H9 (cell line): ENCODE measurements around the gene LDHD. TPM values are rescaled to one million over a fixed set of nuclear protein-coding genes. Genes with fewer than 3 reads are reported as not detected.

Source experiments
- DNase-seq: peaks from one replicate; pipeline ENCODE4 v3.0.0-alpha.2; 2017
- H2AFZ ChIP-seq: one replicate; pipeline ENCODE4 v1.6.1; 2013; ENCODE audit warnings: mild to moderate bottlenecking, low read length, control low read depth, moderate library complexity
- H2AK5ac ChIP-seq: 2 replicates; pipeline ENCODE4 v1.6.1; 2013; ENCODE audit warnings: low read length, control low read depth, mixed read lengths; ENCODE audit not compliant: insufficient read length
- H2BK120ac ChIP-seq: one replicate; pipeline ENCODE4 v1.6.1; 2013; ENCODE audit warnings: low read depth, mild to moderate bottlenecking, low read length, control low read depth, inconsistent platforms; ENCODE audit not compliant: poor library complexity, severe bottlenecking
- H2BK12ac ChIP-seq: 2 replicates; pipeline ENCODE4 v1.6.1; 2013; ENCODE audit warnings: low read length, control low read depth, mixed read lengths, low read depth; ENCODE audit not compliant: insufficient read length
- H2BK15ac ChIP-seq: 2 replicates; pipeline ENCODE4 v1.6.1; 2013; ENCODE audit warnings: low read depth, low read length, control low read depth
- H2BK20ac ChIP-seq: one replicate; pipeline ENCODE4 v1.6.1; 2013; ENCODE audit warnings: low read depth, mild to moderate bottlenecking, low read length, control low read depth, inconsistent platforms; ENCODE audit not compliant: poor library complexity, severe bottlenecking
- H2BK5ac ChIP-seq: 2 replicates; pipeline ENCODE4 v1.6.1; 2013; ENCODE audit warnings: low read length, control low read depth, mixed read lengths; ENCODE audit not compliant: insufficient read length
- H3K14ac ChIP-seq: 2 replicates; pipeline ENCODE4 v1.6.1; 2013; ENCODE audit warnings: low read length, control low read depth; ENCODE audit not compliant: insufficient read depth
- H3K18ac ChIP-seq: 2 replicates; pipeline ENCODE4 v1.6.1; 2013; ENCODE audit warnings: low read depth, mild to moderate bottlenecking, mixed read lengths, low read length, control low read depth; ENCODE audit not compliant: insufficient read length
- H3K23ac ChIP-seq: 2 replicates; pipeline ENCODE4 v1.6.1; 2013; ENCODE audit warnings: low read length, control low read depth, mixed read lengths, low read depth; ENCODE audit not compliant: insufficient read length
- H3K23me2 ChIP-seq: 2 replicates; pipeline ENCODE4 v1.6.1; 2013; ENCODE audit warnings: low read depth, mild to moderate bottlenecking, mixed read lengths, low read length, control low read depth; ENCODE audit not compliant: insufficient read length, poor library complexity, severe bottlenecking
- H3K27ac ChIP-seq: 2 replicates; pipeline ENCODE4 v1.5.1; 2013; ENCODE audit warnings: low read length, control low read depth, mixed read lengths, low read depth; ENCODE audit not compliant: insufficient read length
- H3K27me3 ChIP-seq: 2 replicates; pipeline ENCODE4 v1.6.1; 2013; ENCODE audit warnings: low read length, control low read depth, inconsistent platforms; ENCODE audit not compliant: insufficient read depth
- H3K4ac ChIP-seq: 2 replicates; pipeline ENCODE4 v1.6.1; 2013; ENCODE audit warnings: low read depth, mild to moderate bottlenecking, control low read depth, inconsistent platforms, low read length, moderate library complexity
- H3K4me1 ChIP-seq: 2 replicates; pipeline ENCODE4 v1.6.1; 2013; ENCODE audit warnings: low read length, control low read depth, inconsistent platforms; ENCODE audit not compliant: insufficient read depth
- H3K4me2 ChIP-seq: 2 replicates; pipeline ENCODE4 v1.6.1; 2013; ENCODE audit warnings: low read length, control low read depth, mixed read lengths; ENCODE audit not compliant: insufficient read length, insufficient read depth
- H3K56ac ChIP-seq: 2 replicates; pipeline ENCODE4 v1.6.1; 2013; ENCODE audit warnings: low read depth, mild to moderate bottlenecking, mixed read lengths, low read length, control low read depth; ENCODE audit not compliant: insufficient read length
- H3K79me1 ChIP-seq: 2 replicates; pipeline ENCODE4 v1.6.1; 2013; ENCODE audit warnings: low read depth, mild to moderate bottlenecking, moderate library complexity, low read length, control low read depth, inconsistent platforms; ENCODE audit not compliant: insufficient read depth, poor library complexity, severe bottlenecking
- H3K79me2 ChIP-seq: 2 replicates; pipeline ENCODE4 v1.6.1; 2013; ENCODE audit warnings: low read length, control low read depth, inconsistent platforms; ENCODE audit not compliant: insufficient read depth
- H3K9ac ChIP-seq: 2 replicates; pipeline ENCODE4 v1.6.1; 2013; ENCODE audit warnings: low read length, control low read depth, mixed read lengths; ENCODE audit not compliant: insufficient read length; ENCODE audit errors: extremely low read depth
- H3K9me3 ChIP-seq: one replicate; pipeline ENCODE4 v1.6.1; 2013; ENCODE audit warnings: low read depth, low read length, inconsistent platforms; ENCODE audit not compliant: control insufficient read depth
- H3T11ph ChIP-seq: one replicate; pipeline ENCODE4 v1.6.1; 2013; ENCODE audit warnings: mild to moderate bottlenecking, low read length, control low read depth, inconsistent platforms
- H4K20me1 ChIP-seq: one replicate; pipeline ENCODE4 v1.6.1; 2013; ENCODE audit not compliant: control insufficient read depth, insufficient read length, insufficient read depth
- H4K5ac ChIP-seq: 2 replicates; pipeline ENCODE4 v1.6.1; 2013; ENCODE audit warnings: low read depth, mild to moderate bottlenecking, mixed read lengths, low read length, control low read depth; ENCODE audit not compliant: insufficient read length
- H4K8ac ChIP-seq: replicated peaks from 2 replicates; pipeline ENCODE4 v1.6.1; 2013; ENCODE audit warnings: low read length, control low read depth, mixed read lengths, low read depth; ENCODE audit not compliant: insufficient read length
- H4K91ac ChIP-seq: 2 replicates; pipeline ENCODE4 v1.6.1; 2013; ENCODE audit warnings: low read depth, mild to moderate bottlenecking, moderate library complexity, mixed read lengths, low read length, control low read depth; ENCODE audit not compliant: insufficient read length
- H3K27ac Mint-ChIP-seq, 3 experiments: 2 replicates in 2 of 3; 3 replicates in 1 of 3; pipeline ENCODE4 v1.8.0; 2020 to 2021; ENCODE audit warnings: mixed read lengths in 3 of 3, mild to moderate bottlenecking in 1 of 3, moderate library complexity in 1 of 3
- H3K27me3 Mint-ChIP-seq: 2 replicates; pipeline ENCODE4 v1.8.0; 2021; ENCODE audit warnings: low read depth, mild to moderate bottlenecking, moderate library complexity, mixed read lengths
- H3K36me3 Mint-ChIP-seq, 3 experiments: 2 replicates in 2 of 3; 3 replicates in 1 of 3; pipeline ENCODE4 v1.8.0; 2020 to 2021; ENCODE audit warnings: low read depth in 3 of 3, mixed read lengths in 3 of 3; ENCODE audit not compliant: insufficient read depth in 1 of 3
- H3K4me1 Mint-ChIP-seq, 2 experiments: 2 replicates each; pipeline ENCODE4 v1.8.0; 2020; ENCODE audit warnings: mixed read lengths in 2 of 2
- H3K4me3 Mint-ChIP-seq, 2 experiments: 2 replicates in 1 of 2; 3 replicates in 1 of 2; pipeline ENCODE4 v1.8.0; 2020 to 2021; ENCODE audit warnings: mild to moderate bottlenecking in 2 of 2, mixed read lengths in 2 of 2, moderate library complexity in 1 of 2
- H3K9me3 Mint-ChIP-seq, 2 experiments: 2 replicates in 1 of 2; 3 replicates in 1 of 2; pipeline ENCODE4 v1.8.0; 2020; ENCODE audit warnings: mild to moderate bottlenecking in 2 of 2, mixed read lengths in 2 of 2, moderate library complexity in 1 of 2
- CTCF ChIP-seq: fragments of 200-600 bp; sonication (generic); conservative IDR thresholded peaks from 3 replicates; pipeline ENCODE4 v1.8.0; 2021; ENCODE audit warnings: antibody characterized with exemption, mild to moderate bottlenecking
- WGBS: extraction: QIAGEN DNeasy Blood & Tissue Kit; methylation state at CpG from one replicate; pipeline ENCODE4 v1.1.7; 2013; ENCODE audit warnings: missing lambda C conversion rate, low lambda C conversion rate, mixed read lengths; ENCODE audit not compliant: insufficient read length; ENCODE audit errors: extremely low coverage; 5-methylcytosine and 5-hydroxymethylcytosine counted together
- total RNA-seq: library from RNA; stranded (reverse); gene quantifications from 2 replicates; pipeline ENCODE4 v1.2.1, GENCODE V29; 2021

LDHD gene
- total RNA-seq, 1 experiment from 2014 or later, result 14.7 TPM

- no peak overlapping the region for H2BK120ac ChIP-seq
- H3K4me1 ChIP-seq, result no peaks in the 10 kb centered on the region; the same call in 1 of the 2 replicates
- H3K23ac ChIP-seq, result no peak overlapping the region
- no peak overlapping the region for H3K14ac ChIP-seq
- H3T11ph ChIP-seq, result no peak overlapping the region
- Mint-ChIP-seq H3K27ac (peak overlapping the region in 2 of 3 experiments; percentile 46 to 75; a peak in 5 of 7 replicates), H3K4me3 (no peak overlapping the region), H3K27me3 (no peaks in the 10 kb centered on the region; the same call in 1 of the 2 replicates), H3K4me1 (peaks cover 35 to 48% of the 10 kb centered on the region in 2 experiments), H3K36me3 (peaks cover 0 to 4% (median 0%) of the 10 kb centered on the region in 3 experiments; a peak in 3 of 7 replicates), H3K9me3 (no peaks in the 10 kb centered on the region)
- H2BK15ac ChIP-seq, result no peak overlapping the region
- no peak for TF ChIP-seq CTCF
- no peak overlapping the region for H2BK12ac ChIP-seq
- no peaks in the 10 kb centered on the region for H3K27me3 ChIP-seq
- DNase-seq, result no peak
- no peak overlapping the region for H4K91ac ChIP-seq
- no peak overlapping the region for H2BK5ac ChIP-seq
- no peaks in the 10 kb centered on the region for H3K23me2 ChIP-seq
- H2BK20ac ChIP-seq, result no peak overlapping the region
- H3K56ac ChIP-seq, result no peak overlapping the region
- no peak overlapping the region for H4K8ac ChIP-seq
- no peaks in the 10 kb centered on the region for H4K20me1 ChIP-seq
- no peak overlapping the region for H4K5ac ChIP-seq
- no peaks in the 10 kb centered on the region for H3K9me3 ChIP-seq
- H2AFZ ChIP-seq, result no peak overlapping the region
- H3K9ac ChIP-seq, result no peak overlapping the region
- peaks cover 10% of the 10 kb centered on the region; the same call in 1 of the 2 replicates for H3K79me2 ChIP-seq
- H3K79me1 ChIP-seq, result peaks cover 6% of the 10 kb centered on the region
- no peak overlapping the region for H3K4ac ChIP-seq
- no peak overlapping the region for H3K4me2 ChIP-seq
- no CpG with 5 or more reads among the region's 8 CpGs for WGBS
- no peak overlapping the region for H3K27ac ChIP-seq
- H3K18ac ChIP-seq, result no peak overlapping the region
- no peak overlapping the region for H2AK5ac ChIP-seq
These were observed 53.0 kb downstream of the LDHD start for GRCh38 chr16:75063549-75064088.
